Measurements from ENCODE around the gene GRK2. TPM values are rescaled to one million over a fixed set of nuclear protein-coding genes. Genes with fewer than 3 reads are reported as not detected.

Gene GRK2
- total and polyA plus RNA-seq, 3 donors from 2014 or later = 45.6 to 87.6 (median 64.3) TPM

DNA sequence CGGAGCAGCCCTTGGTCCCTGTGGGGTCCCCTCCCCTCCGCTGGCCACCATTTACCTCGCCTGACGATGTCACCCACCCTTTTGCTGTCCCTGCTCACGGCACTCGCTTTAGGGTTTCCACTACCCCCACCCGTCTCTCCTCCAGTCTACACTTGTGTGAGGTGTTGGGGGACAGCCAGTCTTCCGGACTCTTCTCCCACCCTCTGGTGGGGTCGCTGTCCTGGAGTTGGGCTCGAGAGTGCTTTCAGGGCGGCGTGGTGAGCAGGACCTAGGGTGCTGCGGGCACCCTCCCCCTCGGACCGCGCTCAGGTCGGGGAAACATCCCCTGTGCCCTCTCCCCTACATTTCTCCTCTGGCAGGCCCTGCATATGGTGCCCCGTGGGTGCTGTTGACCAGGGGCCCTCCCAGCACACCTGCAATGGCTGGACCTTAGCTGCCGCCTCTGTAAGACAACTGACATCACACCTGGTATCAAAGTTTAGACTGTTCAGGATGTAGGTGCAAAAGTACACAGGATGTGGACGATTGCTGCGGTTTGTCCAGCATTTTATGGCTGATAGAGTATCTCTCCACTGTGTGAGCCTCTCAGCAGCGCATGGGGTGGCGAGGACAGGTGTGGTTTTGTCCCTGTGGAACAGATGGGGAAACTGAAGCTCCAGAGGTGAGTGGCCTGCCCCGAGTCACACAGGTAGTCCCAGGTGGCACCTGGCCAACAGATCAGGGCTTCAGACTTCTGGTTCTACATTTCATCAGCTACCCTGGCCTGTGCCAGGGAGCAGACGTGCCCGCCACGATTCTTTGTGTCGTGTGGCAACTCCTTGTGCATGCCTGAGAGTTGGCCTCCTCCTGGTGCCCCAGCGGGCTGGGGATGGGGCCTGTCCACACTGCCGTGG, 1.2 kb downstream of the GRK2 start:
- intact Hi-C loops (cut with DNase I; ENCODE audit: low total_unique reads) = no loop called here
- no peaks in the 10 kb centered on the region for H3K36me3 ChIP-seq (ENCODE audit: low read depth, missing control alignments)
- H3K4me3 ChIP-seq = peak overlapping the region; percentile 79 to 81
- no peak for DNase-seq
- peaks cover 60% of the 10 kb centered on the region for H3K4me1 ChIP-seq
- H3K9me3 ChIP-seq = no peaks in the 10 kb centered on the region
- no peaks in the 10 kb centered on the region for H3K27me3 ChIP-seq
- peak overlapping the region; percentile 80 to 88 for H3K27ac ChIP-seq
- WGBS, 2 donors = 21 to 24% methylated on average over 19 to 30 of the region's 30 CpGs
- TF ChIP-seq POLR2A (IDR thresholded peaks at IDR 0.05) = no peak
- TF ChIP-seq, protein P1, sequence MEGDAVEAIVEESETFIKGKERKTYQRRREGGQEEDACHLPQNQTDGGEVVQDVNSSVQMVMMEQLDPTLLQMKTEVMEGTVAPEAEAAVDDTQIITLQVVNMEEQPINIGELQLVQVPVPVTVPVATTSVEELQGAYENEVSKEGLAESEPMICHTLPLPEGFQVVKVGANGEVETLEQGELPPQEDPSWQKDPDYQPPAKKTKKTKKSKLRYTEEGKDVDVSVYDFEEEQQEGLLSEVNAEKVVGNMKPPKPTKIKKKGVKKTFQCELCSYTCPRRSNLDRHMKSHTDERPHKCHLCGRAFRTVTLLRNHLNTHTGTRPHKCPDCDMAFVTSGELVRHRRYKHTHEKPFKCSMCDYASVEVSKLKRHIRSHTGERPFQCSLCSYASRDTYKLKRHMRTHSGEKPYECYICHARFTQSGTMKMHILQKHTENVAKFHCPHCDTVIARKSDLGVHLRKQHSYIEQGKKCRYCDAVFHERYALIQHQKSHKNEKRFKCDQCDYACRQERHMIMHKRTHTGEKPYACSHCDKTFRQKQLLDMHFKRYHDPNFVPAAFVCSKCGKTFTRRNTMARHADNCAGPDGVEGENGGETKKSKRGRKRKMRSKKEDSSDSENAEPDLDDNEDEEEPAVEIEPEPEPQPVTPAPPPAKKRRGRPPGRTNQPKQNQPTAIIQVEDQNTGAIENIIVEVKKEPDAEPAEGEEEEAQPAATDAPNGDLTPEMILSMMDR (IDR thresholded peaks at IDR 0.05) = no peak

DNA sequence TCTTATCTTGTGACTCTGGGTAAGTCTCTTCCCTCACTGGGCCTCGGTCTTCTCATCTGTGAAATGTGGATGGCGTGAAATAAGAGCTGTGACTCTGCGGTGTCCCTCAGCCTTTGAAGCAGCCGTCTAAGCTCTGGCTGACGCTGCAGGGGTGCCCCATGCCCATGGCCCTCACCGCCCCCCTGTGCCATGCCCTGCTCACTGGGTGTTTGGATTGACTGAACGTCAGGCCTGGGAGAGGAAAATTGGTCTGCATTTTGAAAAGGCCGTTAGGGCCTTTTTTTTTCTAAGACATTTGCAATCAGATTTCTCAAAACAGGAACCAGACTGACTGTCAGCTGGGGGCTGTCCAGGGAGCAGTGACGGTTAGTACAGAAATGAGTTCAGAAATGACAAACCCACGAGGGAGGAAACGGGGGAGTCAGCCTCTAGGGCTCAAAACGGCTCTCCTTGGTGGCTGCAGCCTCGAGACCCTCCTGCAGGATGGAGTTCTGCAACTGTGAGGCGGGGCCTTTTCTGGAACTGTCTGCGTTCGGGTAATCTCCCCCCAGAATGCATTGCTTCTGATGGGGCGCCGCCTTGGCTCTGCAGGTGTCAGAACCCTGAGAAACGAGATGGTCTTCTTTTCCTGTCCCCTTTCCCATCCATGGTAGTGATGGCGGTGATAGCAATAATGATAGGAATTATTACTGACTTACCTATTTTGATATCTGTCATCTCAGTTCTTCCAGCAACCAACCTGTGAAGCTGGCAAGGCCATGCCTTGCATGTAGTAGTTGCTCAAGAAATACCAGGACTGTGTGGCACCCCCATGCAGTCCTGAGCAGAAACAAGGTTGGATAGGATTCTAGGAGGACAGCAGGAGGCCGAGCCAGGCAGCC, 2.0 kb downstream of the GRK2 start:
- Histone ChIP-seq H3K36me3 (ENCODE audit: low read depth, missing control alignments) (no peaks in the 10 kb centered on the region), H3K27ac (peak overlapping the region; percentile 80 to 88), H3K9me3 (no peaks in the 10 kb centered on the region), H3K4me3 (peak overlapping the region in 1 of 2 donors; percentile 79), H3K27me3 (no peaks in the 10 kb centered on the region), H3K4me1 (peaks cover 68% of the 10 kb centered on the region)
- intact Hi-C loops (cut with DNase I; ENCODE audit: low total_unique reads) = no loop called here
- DNase-seq = no peak
- TF ChIP-seq, protein P1 (IDR thresholded peaks at IDR 0.05) = no peak
- TF ChIP-seq POLR2A (IDR thresholded peaks at IDR 0.05) = no peak
- 72% methylated on average over 17 to 21 of the region's 21 CpGs for WGBS, 2 donors

DNA sequence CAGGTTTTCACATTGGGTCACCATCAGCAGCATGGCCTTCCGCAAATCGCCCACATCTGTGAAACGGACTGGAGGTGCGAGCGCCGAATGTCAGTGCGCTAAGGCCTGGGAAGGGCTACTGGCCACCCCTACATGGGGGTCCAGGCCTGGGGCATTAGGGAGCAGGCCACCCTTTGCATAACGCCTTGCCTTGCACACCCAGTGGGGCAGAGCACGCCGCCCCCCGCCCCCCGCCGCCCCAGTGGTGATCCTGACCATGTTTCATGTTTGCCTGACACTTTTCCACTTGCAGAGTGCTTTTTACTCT, 2.6 kb downstream of the GRK2 start:
- Histone ChIP-seq H3K27ac (no peak overlapping the region), H3K27me3 (no peaks in the 10 kb centered on the region), H3K4me1 (peaks cover 74% of the 10 kb centered on the region), H3K36me3 (ENCODE audit: low read depth, missing control alignments) (no peaks in the 10 kb centered on the region), H3K9me3 (no peaks in the 10 kb centered on the region), H3K4me3 (no peak overlapping the region)
- WGBS, 2 donors = 85% methylated on average over 13 of the region's 13 CpGs; no CpG with 5 or more reads in 1 of the 2 donors
- TF ChIP-seq, protein P1 (IDR thresholded peaks at IDR 0.05) = no peak
- TF ChIP-seq POLR2A (IDR thresholded peaks at IDR 0.05) = no peak
- DNase-seq = no peak
- intact Hi-C loops (cut with DNase I; ENCODE audit: low total_unique reads) = no loop called here

DNA sequence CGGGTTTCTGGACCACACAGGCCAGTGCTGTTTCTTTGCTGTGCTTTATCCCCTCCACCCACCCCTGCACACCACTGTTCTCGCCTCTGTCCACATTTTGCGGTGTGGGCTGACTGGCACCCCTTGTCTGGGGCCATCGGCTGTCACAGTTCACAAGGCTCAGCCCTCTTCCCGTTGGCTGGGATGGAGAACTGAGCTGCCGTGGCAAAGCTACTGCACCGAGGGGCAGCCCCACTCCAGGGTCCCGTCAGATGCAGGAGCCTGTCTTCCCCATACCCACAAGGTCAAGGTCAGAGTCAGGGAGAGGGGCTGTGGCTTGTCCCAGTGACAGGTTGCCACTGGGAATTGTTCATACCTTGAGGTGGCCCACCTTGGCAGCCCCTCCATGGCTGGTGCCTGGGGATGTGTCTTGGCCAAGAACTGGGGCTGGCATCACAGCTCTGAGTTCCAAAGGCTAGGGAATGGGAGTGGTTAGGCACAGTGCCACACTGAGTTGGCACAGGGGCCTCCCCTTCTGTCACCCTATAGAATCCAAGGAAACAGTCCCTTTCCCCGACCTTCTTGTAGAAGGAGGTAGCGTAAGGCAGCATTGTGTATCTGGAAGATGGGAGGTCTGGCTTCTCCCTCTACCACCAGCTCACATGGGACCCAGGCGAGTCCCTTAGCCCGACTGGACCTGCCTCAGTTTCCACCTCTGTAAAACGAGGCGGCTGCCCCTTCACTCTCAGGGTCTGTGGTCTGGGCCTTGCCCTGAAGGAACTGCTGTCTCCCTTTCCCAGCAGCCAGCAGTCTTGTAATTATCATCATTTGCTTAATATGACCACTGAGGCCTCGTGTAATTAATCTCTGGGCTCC, 3.4 kb downstream of the GRK2 start:
- H3K27ac ChIP-seq = peak overlapping the region; percentile 65 to 79
- no peak for TF ChIP-seq POLR2A (IDR thresholded peaks at IDR 0.05)
- TF ChIP-seq, protein P1 (IDR thresholded peaks at IDR 0.05) = no peak
- DNase-seq = no peak
- 48 to 56% methylated on average over 9 to 15 of the region's 15 CpGs for WGBS, 2 donors
- H3K4me1 ChIP-seq = peaks cover 81% of the 10 kb centered on the region
- H3K9me3 ChIP-seq = no peaks in the 10 kb centered on the region
- no peak overlapping the region for H3K4me3 ChIP-seq
- no peaks in the 10 kb centered on the region for H3K36me3 ChIP-seq (ENCODE audit: low read depth, missing control alignments)
- no peaks in the 10 kb centered on the region for H3K27me3 ChIP-seq
- intact Hi-C loops (cut with DNase I; ENCODE audit: low total_unique reads) = no loop called here

Data from testis (tissue), 3 donors.